Liver (tissue), 9 donors: ENCODE results near the gene ARRDC4. TPM values are rescaled to one million over a fixed set of nuclear protein-coding genes. Genes with fewer than 3 reads are reported as not detected.

Source experiments
- DNase-seq: peaks from one replicate; pipeline ENCODE4 v3.0.0-alpha.2; 2017; ENCODE audit warnings: low spot score
- H3K27ac ChIP-seq, 2 donors: one replicate each; pipeline ENCODE4 v1.7.0; 2013; ENCODE audit warnings: inconsistent platforms in 2 of 2, low read length in 2 of 2, control low read depth in 1 of 2, low read depth in 1 of 2, mild to moderate bottlenecking in 1 of 2
- H3K27me3 ChIP-seq, 4 donors: one replicate each; pipeline versions ENCODE4 v1.6.1 to v1.7.0; 2013; ENCODE audit warnings: low read length in 3 of 4, inconsistent platforms in 1 of 4, mild to moderate bottlenecking in 1 of 4, moderate library complexity in 1 of 4; ENCODE audit not compliant: control insufficient read depth in 4 of 4, insufficient read depth in 4 of 4
- H3K36me3 ChIP-seq, 4 donors: one replicate each; pipeline versions ENCODE4 v1.6.1 to v1.7.0; 2013; ENCODE audit warnings: low read length in 3 of 4, mild to moderate bottlenecking in 3 of 4, low read depth in 1 of 4, moderate library complexity in 1 of 4; ENCODE audit not compliant: control insufficient read depth in 4 of 4, insufficient read depth in 3 of 4
- H3K4me1 ChIP-seq, 4 donors: one replicate each; pipeline versions ENCODE4 v1.6.1 to v1.7.0; 2013; ENCODE audit warnings: low read length in 3 of 4, mild to moderate bottlenecking in 3 of 4, moderate library complexity in 1 of 4; ENCODE audit not compliant: control insufficient read depth in 4 of 4, insufficient read depth in 4 of 4
- H3K4me3 ChIP-seq, 3 donors: one replicate each; pipeline versions ENCODE4 v1.6.1 to v1.7.0; 2013; ENCODE audit warnings: low read length in 3 of 3, control low read depth in 1 of 3, low read depth in 1 of 3, mild to moderate bottlenecking in 1 of 3
- H3K9ac ChIP-seq, 2 donors: one replicate each; pipeline ENCODE4 v1.7.0; 2013; ENCODE audit warnings: low read length in 2 of 2, mild to moderate bottlenecking in 2 of 2, moderate library complexity in 2 of 2, control low read depth in 1 of 2, low read depth in 1 of 2
- H3K9me3 ChIP-seq, 4 donors: one replicate each; pipeline versions ENCODE4 v1.6.1 to v1.7.0; 2013; ENCODE audit warnings: low read length in 3 of 4; ENCODE audit not compliant: control insufficient read depth in 4 of 4
- EGR1 ChIP-seq, 2 donors: IDR thresholded peaks; 2 replicates each; pipeline ENCODE4 v1.6.1; 2016 to 2018; ENCODE audit warnings: antibody characterized with exemption in 2 of 2, low read depth in 2 of 2
- FOXA1 ChIP-seq: IDR thresholded peaks from 2 replicates; pipeline ENCODE4 v1.6.1; 2016; ENCODE audit warnings: antibody characterized with exemption
- GABPA ChIP-seq, 2 donors: IDR thresholded peaks in 1 of 2; conservative IDR thresholded peaks in 1 of 2; 2 replicates each; pipeline ENCODE4 v1.6.1; 2016; ENCODE audit warnings: antibody characterized with exemption in 2 of 2, mild to moderate bottlenecking in 1 of 2, moderate library complexity in 1 of 2
- HNF4A ChIP-seq, 2 donors: conservative IDR thresholded peaks; 2 replicates each; pipeline ENCODE4 v1.6.1; 2016; ENCODE audit warnings: antibody characterized with exemption in 2 of 2, mild to moderate bottlenecking in 2 of 2
- JUND ChIP-seq, 2 donors: IDR thresholded peaks; 2 replicates each; pipeline ENCODE4 v1.6.1; 2016; ENCODE audit warnings: antibody characterized with exemption in 2 of 2
- NR2F2 ChIP-seq: IDR thresholded peaks from 2 replicates; pipeline ENCODE4 v1.6.1; 2016; ENCODE audit warnings: antibody characterized with exemption
- RAD21 ChIP-seq, 2 donors: IDR thresholded peaks; 2 replicates each; pipeline ENCODE4 v1.6.1; 2016; ENCODE audit warnings: antibody characterized with exemption in 2 of 2, mild to moderate bottlenecking in 2 of 2
- RXRA ChIP-seq, 2 donors: IDR thresholded peaks; 2 replicates each; pipeline ENCODE4 v1.6.1; 2017 to 2018; ENCODE audit warnings: antibody characterized with exemption in 2 of 2, mild to moderate bottlenecking in 1 of 2
- SP1 ChIP-seq: IDR thresholded peaks from 2 replicates; pipeline ENCODE4 v1.6.1; 2018; ENCODE audit warnings: antibody characterized with exemption, mild to moderate bottlenecking
- TAF1 ChIP-seq: conservative IDR thresholded peaks from 2 replicates; pipeline ENCODE4 v1.6.1; 2016; ENCODE audit warnings: antibody characterized with exemption, mild to moderate bottlenecking
- YY1 ChIP-seq: IDR thresholded peaks from 2 replicates; pipeline ENCODE4 v1.6.1; 2016; ENCODE audit warnings: antibody characterized with exemption, mild to moderate bottlenecking
- WGBS: extraction: QIAGEN DNeasy Blood & Tissue Kit; methylation state at CpG from one replicate; pipeline ENCODE4 v1.1.7; 2013; 5-methylcytosine and 5-hydroxymethylcytosine counted together
- polyA plus RNA-seq, 2 donors: library from polyadenylated mRNA; stranded (reverse) in 1 of 2; unstranded in 1 of 2; fragments of 200-250 nt in 1 of 2; fragments of >200 nt in 1 of 2; fragmentation: Nextera tagmentation in 1 of 2; extraction: Ambion mirVana in 1 of 2; gene quantifications; one replicate each; pipeline versions ENCODE4 v1.2.1 to v1.2.3, GENCODE V29; 2013 to 2015
- total RNA-seq, 2 donors: library from RNA; depleted of rRNA; stranded (reverse); fragments of >200 nt; gene quantifications; one replicate each; pipeline ENCODE4 v1.2.3, GENCODE V29; 2014
- TF ChIP-seq, protein P1 (sequence below): fragments of 150-350 bp; IDR thresholded peaks from 2 replicates; pipeline ENCODE4 v1.5.1; 2017; ENCODE audit warnings: improper control_type of control experiment, low read depth, low read length; ENCODE audit not compliant: missing input control
- TF ChIP-seq, protein P2 (sequence below): IDR thresholded peaks from 2 replicates; pipeline ENCODE4 v1.6.1; 2016; ENCODE audit warnings: antibody characterized with exemption, mild to moderate bottlenecking
- TF ChIP-seq, protein P3 (sequence below): IDR thresholded peaks from 2 replicates; pipeline ENCODE4 v1.6.1; 2016; ENCODE audit warnings: antibody characterized with exemption
- donor health status: healthy.
- donor health status: healthy.
- donor health status: healthy.
- donor health status: healthy.
- donor health status: healthy.

Gene ARRDC4
- total and polyA plus RNA-seq, 4 donors = 2.5 to 13.4 (median 3.9) TPM

DNA sequence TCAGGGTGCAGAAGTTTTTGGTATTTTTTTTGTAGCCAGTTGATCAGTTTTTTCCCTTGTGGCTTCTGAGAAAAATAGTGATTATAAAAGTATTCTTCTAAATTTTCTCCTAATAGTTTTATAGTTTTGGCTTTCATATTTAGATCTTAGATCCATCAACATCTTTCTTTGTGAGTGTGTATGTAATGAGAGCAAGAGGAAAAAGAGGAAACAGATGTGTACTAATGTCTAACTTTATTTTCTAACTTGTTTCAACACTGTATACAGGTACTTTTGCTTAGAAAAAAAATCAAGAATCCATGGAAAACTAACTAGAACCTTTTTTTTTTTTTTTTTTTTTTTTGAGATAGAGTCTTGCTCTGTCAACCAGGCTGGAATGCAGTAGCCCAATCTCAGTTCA lies 53.1 kb downstream of the ARRDC4 start:
- no peak for DNase-seq
- Histone ChIP-seq H3K9me3 (no peaks in the 10 kb centered on the region), H3K9ac (no peak overlapping the region), H3K36me3 (no peaks in the 10 kb centered on the region), H3K27ac (no peak overlapping the region), H3K27me3 (no peaks in the 10 kb centered on the region), H3K4me3 (no peak overlapping the region), H3K4me1 (peaks cover 0 to 40% (median 22%) of the 10 kb centered on the region in 4 donors)
- TF ChIP-seq, protein P1, sequence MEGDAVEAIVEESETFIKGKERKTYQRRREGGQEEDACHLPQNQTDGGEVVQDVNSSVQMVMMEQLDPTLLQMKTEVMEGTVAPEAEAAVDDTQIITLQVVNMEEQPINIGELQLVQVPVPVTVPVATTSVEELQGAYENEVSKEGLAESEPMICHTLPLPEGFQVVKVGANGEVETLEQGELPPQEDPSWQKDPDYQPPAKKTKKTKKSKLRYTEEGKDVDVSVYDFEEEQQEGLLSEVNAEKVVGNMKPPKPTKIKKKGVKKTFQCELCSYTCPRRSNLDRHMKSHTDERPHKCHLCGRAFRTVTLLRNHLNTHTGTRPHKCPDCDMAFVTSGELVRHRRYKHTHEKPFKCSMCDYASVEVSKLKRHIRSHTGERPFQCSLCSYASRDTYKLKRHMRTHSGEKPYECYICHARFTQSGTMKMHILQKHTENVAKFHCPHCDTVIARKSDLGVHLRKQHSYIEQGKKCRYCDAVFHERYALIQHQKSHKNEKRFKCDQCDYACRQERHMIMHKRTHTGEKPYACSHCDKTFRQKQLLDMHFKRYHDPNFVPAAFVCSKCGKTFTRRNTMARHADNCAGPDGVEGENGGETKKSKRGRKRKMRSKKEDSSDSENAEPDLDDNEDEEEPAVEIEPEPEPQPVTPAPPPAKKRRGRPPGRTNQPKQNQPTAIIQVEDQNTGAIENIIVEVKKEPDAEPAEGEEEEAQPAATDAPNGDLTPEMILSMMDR = no peak
- TF ChIP-seq GABPA (IDR thresholded peaks at IDR 0.05 in 1 of 2, conservative IDR thresholded peaks at IDR 0.05 in 1 of 2) = no peak
- no peak for TF ChIP-seq FOXA1
- TF ChIP-seq, protein P2, sequence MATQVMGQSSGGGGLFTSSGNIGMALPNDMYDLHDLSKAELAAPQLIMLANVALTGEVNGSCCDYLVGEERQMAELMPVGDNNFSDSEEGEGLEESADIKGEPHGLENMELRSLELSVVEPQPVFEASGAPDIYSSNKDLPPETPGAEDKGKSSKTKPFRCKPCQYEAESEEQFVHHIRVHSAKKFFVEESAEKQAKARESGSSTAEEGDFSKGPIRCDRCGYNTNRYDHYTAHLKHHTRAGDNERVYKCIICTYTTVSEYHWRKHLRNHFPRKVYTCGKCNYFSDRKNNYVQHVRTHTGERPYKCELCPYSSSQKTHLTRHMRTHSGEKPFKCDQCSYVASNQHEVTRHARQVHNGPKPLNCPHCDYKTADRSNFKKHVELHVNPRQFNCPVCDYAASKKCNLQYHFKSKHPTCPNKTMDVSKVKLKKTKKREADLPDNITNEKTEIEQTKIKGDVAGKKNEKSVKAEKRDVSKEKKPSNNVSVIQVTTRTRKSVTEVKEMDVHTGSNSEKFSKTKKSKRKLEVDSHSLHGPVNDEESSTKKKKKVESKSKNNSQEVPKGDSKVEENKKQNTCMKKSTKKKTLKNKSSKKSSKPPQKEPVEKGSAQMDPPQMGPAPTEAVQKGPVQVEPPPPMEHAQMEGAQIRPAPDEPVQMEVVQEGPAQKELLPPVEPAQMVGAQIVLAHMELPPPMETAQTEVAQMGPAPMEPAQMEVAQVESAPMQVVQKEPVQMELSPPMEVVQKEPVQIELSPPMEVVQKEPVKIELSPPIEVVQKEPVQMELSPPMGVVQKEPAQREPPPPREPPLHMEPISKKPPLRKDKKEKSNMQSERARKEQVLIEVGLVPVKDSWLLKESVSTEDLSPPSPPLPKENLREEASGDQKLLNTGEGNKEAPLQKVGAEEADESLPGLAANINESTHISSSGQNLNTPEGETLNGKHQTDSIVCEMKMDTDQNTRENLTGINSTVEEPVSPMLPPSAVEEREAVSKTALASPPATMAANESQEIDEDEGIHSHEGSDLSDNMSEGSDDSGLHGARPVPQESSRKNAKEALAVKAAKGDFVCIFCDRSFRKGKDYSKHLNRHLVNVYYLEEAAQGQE = no peak
- no peak for TF ChIP-seq NR2F2
- TF ChIP-seq HNF4A (conservative IDR thresholded peaks at IDR 0.05) = no peak
- TF ChIP-seq YY1 = no peak
- no peak for TF ChIP-seq RXRA (IDR thresholded peaks at IDR 0.05)

DNA sequence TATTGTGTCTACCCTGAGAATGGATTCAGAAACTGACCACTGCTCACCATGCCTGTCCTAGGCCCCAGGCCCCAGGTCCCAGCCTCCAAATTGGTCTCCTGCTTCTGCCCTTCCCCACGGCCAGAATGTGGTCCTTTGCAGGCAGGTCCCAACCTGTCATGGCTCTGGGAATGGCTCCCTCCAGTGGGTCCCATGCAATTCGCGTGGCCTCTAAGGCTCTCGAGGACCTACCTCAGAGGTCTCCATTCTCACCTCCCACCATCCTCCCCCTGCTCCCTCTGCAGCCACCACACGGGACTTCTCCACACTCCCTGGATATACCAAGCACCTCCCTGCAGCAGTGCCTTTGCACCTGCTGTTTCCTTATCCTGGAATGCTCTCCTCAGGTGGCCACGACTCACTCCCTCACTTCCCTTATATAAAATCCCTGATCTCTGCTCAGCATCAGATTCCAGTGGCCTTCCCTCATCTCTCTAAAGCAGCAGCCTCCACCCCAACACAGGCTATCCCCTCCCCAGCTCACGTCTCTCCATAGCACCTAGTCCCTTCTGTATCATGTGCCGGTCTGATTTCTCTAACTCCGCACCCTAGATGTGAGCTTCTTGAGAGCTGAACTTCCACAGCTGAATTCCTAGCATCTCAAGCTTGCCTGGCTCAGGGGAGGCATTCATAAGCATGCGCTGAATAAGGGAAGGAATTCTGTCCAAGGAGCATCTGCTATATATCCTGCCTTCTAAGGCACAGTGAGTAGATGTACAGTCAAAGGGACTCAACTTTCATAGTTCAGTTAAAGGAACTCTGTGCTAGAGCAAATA lies 56.9 kb downstream of the ARRDC4 start:
- Histone ChIP-seq H3K4me1 (peaks cover 0 to 20% (median 13%) of the 10 kb centered on the region in 4 donors), H3K4me3 (no peak overlapping the region), H3K9ac (no peak overlapping the region), H3K27me3 (no peaks in the 10 kb centered on the region), H3K27ac (no peak overlapping the region), H3K36me3 (no peaks in the 10 kb centered on the region), H3K9me3 (no peaks in the 10 kb centered on the region)
- no peak for TF ChIP-seq TAF1
- TF ChIP-seq RAD21 (IDR thresholded peaks at IDR 0.05) = no peak
- DNase-seq = no peak
- 93% methylated on average over 10 of the region's 10 CpGs for WGBS

DNA sequence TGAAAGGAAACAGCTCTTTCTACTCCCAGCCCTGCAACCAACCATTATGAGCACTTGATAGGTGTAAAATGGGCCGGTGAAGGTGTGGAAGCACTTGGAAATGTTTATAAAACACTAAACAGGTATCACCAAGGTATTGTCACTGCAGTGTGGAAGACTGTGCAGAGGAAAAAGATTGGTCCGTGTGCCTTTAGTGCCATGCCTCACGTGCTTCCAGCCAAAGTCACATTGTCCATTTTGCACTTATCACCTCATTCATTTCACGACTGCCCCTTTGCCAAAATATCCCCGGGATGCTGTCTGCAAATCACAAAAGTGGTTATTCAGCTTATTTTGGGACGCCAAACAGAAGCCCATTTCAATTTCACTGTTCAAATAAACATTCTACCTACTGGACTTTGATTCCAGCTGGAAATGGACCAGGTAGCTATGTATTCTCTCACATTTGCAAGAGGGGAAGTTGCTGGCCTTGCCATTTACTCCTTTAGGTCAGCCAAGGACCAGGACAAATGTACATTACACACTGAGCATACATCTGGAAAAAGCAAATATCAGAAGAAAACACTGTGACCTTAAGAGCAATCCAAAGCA lies 58.4 kb downstream of the ARRDC4 start:
- H3K9me3 ChIP-seq = no peaks in the 10 kb centered on the region
- H3K27me3 ChIP-seq = no peaks in the 10 kb centered on the region
- peaks cover 0 to 15% (median 12%) of the 10 kb centered on the region in 4 donors for H3K4me1 ChIP-seq
- H3K4me3 ChIP-seq = no peak overlapping the region
- H3K27ac ChIP-seq = peak overlapping the region; percentile 62 to 85
- no peaks in the 10 kb centered on the region for H3K36me3 ChIP-seq
- WGBS = 24% methylated on average over 6 of the region's 6 CpGs
- DNase-seq = no peak
- H3K9ac ChIP-seq = no peak overlapping the region
- peak; percentile 25 to 46 for TF ChIP-seq RAD21 (IDR thresholded peaks at IDR 0.05)
- TF ChIP-seq TAF1 = no peak
- peak; percentile 61 for TF ChIP-seq YY1
- TF ChIP-seq EGR1 (IDR thresholded peaks at IDR 0.05; ENCODE audit: low read depth in 2 of 2) = no peak
- TF ChIP-seq, protein P2 = peak; percentile 48
- TF ChIP-seq GABPA (IDR thresholded peaks at IDR 0.05 in 1 of 2, conservative IDR thresholded peaks at IDR 0.05 in 1 of 2) = no peak
- peak; percentile 86 to 91 for TF ChIP-seq HNF4A (conservative IDR thresholded peaks at IDR 0.05)
- TF ChIP-seq SP1 = peak; percentile 93
- peak; percentile 23 for TF ChIP-seq FOXA1
- peak in 1 of 2 donors; percentile 51 for TF ChIP-seq JUND (IDR thresholded peaks at IDR 0.05)
- TF ChIP-seq, protein P3, sequence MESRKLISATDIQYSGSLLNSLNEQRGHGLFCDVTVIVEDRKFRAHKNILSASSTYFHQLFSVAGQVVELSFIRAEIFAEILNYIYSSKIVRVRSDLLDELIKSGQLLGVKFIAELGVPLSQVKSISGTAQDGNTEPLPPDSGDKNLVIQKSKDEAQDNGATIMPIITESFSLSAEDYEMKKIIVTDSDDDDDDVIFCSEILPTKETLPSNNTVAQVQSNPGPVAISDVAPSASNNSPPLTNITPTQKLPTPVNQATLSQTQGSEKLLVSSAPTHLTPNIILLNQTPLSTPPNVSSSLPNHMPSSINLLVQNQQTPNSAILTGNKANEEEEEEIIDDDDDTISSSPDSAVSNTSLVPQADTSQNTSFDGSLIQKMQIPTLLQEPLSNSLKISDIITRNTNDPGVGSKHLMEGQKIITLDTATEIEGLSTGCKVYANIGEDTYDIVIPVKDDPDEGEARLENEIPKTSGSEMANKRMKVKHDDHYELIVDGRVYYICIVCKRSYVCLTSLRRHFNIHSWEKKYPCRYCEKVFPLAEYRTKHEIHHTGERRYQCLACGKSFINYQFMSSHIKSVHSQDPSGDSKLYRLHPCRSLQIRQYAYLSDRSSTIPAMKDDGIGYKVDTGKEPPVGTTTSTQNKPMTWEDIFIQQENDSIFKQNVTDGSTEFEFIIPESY = peak; percentile 37
